Motor neuron (in vitro differentiated cells): Measurements from ENCODE around the gene GAMT. TPM values are rescaled to one million over a fixed set of nuclear protein-coding genes. Genes with fewer than 3 reads are reported as not detected.
A peak's percentile ranks its signal among the peaks of the same experiment; 100 is the strongest.

Experiments used
- ATAC-seq, 8 experiments: fragments of 200-7000 bp; cut with Tn5 transposase; replicated peaks in 6 of 8; 2 replicates each; pipeline ENCODE4 v1.8.0; 2021; ENCODE audit warnings: mild to moderate bottlenecking in 8 of 8, moderate library complexity in 8 of 8
- H3K27ac ChIP-seq, 2 donors: fragments of 250-450 bp; sonication (Bioruptor Pico); 2 replicates each; pipeline ENCODE4 v1.9.0; 2021; ENCODE audit warnings: antibody characterized with exemption in 2 of 2, mild to moderate bottlenecking in 2 of 2, moderate library complexity in 1 of 2
- H3K4me1 ChIP-seq, 2 donors: fragments of 250-450 bp; sonication (Bioruptor Pico); replicated peaks in 1 of 2; 2 replicates each; pipeline ENCODE4 v1.6.1; 2021; ENCODE audit warnings: antibody characterized with exemption in 2 of 2, mild to moderate bottlenecking in 2 of 2, moderate library complexity in 1 of 2
- H3K4me3 ChIP-seq, 5 donors: fragments of 250-450 bp; sonication (Bioruptor Pico); 2 replicates each; pipeline ENCODE4 v1.9.0; 2021; ENCODE audit warnings: antibody characterized with exemption in 5 of 5, mild to moderate bottlenecking in 5 of 5, moderate library complexity in 4 of 5
- WGBS, 10 experiments: fragments of 450-650 bp; shearing (Covaris generic); methylation state at CpG; one replicate each; pipeline ENCODE4 v1.0.0; 2022; 5-methylcytosine and 5-hydroxymethylcytosine counted together
- in situ Hi-C, 9 experiments: fragments of 400-800 bp; cut with MboI; loops; one replicate each; pipeline ENCODE4 v1.15.0; 2021; ENCODE audit warnings: low sequenced_read_pairs in 9 of 9, low pct_unique_long_range_greater_than_20kb in 2 of 9; ENCODE audit not compliant: unreplicated experiment in 9 of 9
- total RNA-seq, 8 experiments: library from RNA; unstranded; fragments of 300-600 nt; gene quantifications; 2 replicates each; pipeline versions ENCODE4 v1.2.3 to v1.2.4, GENCODE V29; 2022

Gene GAMT
- 10 to 100 TPM; 18.6 to 38.9 (median 27.6) TPM for total RNA-seq

DNA sequence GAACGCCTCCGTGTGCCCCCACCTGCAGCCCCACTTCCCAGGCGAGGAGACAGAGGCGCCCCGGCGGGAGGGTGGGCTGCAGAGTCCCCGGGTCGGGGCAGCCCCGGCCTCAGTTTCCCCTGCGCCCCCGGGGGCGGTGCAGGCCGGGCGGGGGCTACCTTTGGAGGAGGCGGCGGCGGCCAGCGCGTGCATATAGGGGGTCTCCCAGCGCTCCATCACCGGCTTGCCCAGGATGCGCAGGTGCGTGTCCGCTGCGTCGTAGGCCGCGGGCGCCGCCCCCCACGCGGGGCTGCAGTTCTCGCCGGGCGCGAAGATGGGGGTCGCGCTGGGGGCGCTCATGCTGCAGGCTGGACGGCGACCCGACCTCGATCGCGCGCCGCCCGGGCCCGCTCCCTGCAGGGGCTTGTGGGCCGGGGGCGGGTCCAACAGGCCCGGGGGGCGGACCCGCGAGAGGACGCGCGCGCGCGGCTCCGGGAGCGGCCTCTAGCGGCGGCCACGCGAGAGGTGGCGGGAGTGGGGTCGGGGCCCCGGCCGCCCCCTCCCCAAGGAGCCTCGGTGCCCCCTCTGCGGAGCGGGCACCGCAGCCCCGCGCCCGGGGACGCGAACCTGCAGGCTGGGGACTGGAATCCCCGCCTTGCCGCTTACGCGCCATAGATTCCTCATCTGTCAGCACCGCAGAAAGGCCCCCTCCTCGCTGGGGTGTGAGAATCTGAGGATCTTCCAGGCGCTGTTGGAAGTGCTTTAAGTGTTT is at the start of gene GAMT:
Gene GAMT (minus strand): TSS at position 405 of the 751 bp plus-strand sequence. CDS start 66 bp downstream, at position 339.
- peak; percentile 12 to 78 (median 67) for ATAC-seq
- in situ Hi-C loops, result no loop called here
- H3K27ac ChIP-seq, result peak within 1 kb of the TSS in 1 of 2 donors; percentile 12
- peak within 1 kb of the TSS; percentile 41 to 56 (median 51) for H3K4me3 ChIP-seq
- H3K4me1 ChIP-seq, result peaks cover 5 to 12% of the 10 kb centered on the region in 2 donors
- WGBS, 10 experiments, result 20% methylated on average over 1 of the region's 87 CpGs; no CpG with 5 or more reads in 9 of the 10 experiments

DNA sequence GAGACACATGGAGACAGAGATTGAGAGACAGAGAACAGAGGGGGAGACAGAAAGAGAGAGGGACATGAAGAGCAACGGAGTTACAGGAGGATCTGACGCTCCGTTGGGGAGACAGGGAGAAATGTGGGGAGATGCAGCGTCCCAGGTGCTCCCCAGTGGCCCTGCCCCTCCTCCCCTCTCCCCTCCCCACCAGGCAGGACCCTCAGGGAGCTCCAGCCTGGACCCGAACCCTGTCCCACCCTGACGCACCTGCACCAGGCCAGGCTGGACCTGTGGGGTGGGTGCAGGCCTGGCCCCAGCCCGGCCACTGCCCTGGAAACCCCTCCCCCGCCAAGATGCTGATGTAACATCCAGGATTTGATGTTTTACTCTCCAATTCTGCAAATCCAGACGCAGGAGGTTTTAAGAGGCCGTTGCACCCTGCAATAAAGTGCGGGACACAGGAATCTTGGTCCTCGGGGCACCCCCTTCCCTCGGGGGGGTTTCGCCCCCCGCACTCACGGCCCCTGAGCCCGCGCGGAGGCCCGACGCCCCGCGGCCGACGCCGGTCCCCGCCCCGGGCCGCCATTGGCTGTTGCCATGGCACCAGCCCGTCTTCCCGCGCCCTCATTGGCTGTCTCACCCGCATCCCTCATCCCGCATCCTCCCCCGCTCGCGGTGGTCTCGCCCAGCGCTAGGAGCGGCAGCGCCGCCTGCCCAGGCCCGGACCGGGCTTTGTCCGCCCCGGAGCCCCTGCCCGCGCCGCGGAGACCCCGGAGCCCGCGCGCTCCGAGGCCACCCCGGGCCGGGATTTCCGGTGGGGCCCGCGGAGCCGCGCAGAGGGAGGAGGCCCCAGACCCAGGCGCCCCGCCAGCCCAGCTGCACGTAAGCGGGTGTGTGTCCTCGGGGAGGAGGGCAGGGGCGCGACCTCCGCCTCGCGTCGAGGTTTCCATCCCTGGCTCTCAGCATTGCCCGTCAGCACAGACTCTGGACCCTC is 48.4 kb upstream of the GAMT start, which contains the start of gene APC2:
Gene APC2 (plus strand): TSS at position 655 of the 976 bp plus-strand sequence. CDS start 2,881 bp downstream, outside the sequence.
- in situ Hi-C loops, result no loop called here
- 0 to 20% (median 3%) methylated on average over 1 to 8 of the region's 74 CpGs; no CpG with 5 or more reads in 4 of the 10 experiments for WGBS, 10 experiments
- Histone ChIP-seq H3K4me1 (peaks cover 36 to 46% of the 10 kb centered on the region in 2 donors), H3K27ac (peak within 1 kb of the TSS; percentile 92 to 98), H3K4me3 (peak within 1 kb of the TSS; percentile 48 to 80 (median 65))
- ATAC-seq, result peak; percentile 12 to 62 (median 52)

DNA sequence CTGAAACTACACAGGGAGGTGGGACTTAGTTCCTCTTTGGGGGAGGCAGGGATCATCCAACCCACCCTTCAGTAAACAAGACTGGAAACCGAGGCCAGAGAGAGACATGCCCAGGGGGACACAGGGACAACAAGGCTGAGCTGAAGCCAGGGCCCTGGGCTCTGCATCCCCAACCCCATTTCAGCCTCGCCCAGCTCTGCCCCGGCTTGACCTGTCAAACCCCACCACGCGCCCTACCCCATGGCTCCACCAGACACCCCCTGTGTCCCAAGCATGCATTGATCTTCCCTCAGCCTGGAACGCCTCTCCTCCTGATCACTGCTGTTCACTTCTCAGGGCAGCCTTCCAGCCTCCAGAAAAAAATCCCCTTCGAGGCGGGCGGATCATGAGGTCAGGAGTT is 46.6 kb upstream of the GAMT start:
- Histone ChIP-seq H3K4me1 (peaks cover 25 to 35% of the 10 kb centered on the region in 2 donors), H3K4me3 (no peak overlapping the region), H3K27ac (no peak overlapping the region)
- no peak for ATAC-seq
- WGBS, 10 experiments, result 60 to 100% (median 87%) methylated on average over 1 to 4 of the region's 9 CpGs; no CpG with 5 or more reads in 5 of the 10 experiments
- in situ Hi-C loops, result no loop called here

DNA sequence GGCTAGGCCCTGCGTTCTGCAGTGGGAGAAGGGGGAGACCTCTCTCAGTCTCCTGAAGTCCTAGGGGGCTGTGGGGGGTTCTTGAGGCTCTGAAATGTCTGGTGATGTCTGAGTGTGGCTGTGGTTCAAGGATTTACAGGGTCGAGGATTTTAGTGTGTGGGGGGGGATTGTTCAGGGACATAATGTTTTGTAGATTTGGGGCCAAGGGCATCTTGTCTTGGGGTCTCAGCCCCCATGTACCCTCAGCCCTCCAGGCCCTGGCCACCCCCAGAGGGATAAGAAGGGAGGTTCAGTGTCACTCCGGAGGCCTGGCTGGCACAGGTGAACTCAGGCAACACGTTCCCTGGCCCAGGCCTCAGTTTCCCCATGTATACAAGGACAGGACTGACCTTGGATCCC is 46.2 kb upstream of the GAMT start:
- Histone ChIP-seq H3K4me1 (peaks cover 22 to 30% of the 10 kb centered on the region in 2 donors), H3K27ac (no peak overlapping the region), H3K4me3 (peak overlapping the region in 4 of 5 donors; percentile 50 to 80 (median 68))
- no peak for ATAC-seq
- in situ Hi-C loops, result no loop called here
- WGBS, 10 experiments, result 0 to 60% (median 20%) methylated on average over 1 to 2 of the region's 4 CpGs; no CpG with 5 or more reads in 5 of the 10 experiments

DNA sequence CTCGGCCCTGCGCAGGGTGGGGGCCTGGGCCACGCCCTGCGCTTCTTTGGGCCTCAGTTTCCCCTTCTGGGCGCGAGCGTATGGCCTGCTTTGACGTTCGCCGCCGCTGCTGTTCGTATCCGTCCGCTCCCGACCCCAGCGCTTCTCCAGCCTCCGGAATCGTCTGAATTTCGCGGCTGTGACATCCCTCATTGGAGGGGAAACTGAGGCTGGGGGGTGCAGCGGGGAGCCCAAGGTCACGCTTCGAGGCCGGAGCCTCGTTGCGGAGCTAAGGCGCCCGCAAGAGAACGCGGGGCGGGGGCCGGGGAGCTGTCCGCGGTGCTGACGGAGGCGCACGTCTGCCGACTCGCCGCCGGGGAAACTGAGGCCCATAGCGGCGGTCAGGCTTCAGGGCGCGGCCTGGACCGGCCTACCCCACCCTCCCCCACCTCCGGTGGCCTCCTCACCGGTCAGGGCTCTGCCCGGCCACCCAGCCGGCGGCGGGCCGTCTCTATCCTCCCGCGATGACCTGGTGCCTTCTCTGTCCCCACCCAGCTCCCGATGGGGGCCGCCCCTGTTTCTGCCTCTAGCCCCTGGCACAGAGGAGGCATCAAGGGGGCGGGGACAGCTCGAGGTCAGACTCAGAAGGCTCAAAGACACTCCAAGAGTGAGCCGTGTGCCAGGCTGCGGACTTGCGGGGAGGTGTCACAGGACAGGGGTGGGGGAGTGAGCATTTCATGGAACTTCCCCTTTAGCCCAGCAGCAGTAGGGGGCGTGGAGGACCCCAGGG is 45.6 kb upstream of the GAMT start:
- ATAC-seq, result no peak
- Histone ChIP-seq H3K4me3 (peak overlapping the region; percentile 42 to 80 (median 58)), H3K27ac (peak overlapping the region; percentile 79 to 92), H3K4me1 (peaks cover 22 to 26% of the 10 kb centered on the region in 2 donors)
- in situ Hi-C loops, result no loop called here
- 0% methylated on average over 1 of the region's 63 CpGs; no CpG with 5 or more reads in 9 of the 10 experiments for WGBS, 10 experiments

DNA sequence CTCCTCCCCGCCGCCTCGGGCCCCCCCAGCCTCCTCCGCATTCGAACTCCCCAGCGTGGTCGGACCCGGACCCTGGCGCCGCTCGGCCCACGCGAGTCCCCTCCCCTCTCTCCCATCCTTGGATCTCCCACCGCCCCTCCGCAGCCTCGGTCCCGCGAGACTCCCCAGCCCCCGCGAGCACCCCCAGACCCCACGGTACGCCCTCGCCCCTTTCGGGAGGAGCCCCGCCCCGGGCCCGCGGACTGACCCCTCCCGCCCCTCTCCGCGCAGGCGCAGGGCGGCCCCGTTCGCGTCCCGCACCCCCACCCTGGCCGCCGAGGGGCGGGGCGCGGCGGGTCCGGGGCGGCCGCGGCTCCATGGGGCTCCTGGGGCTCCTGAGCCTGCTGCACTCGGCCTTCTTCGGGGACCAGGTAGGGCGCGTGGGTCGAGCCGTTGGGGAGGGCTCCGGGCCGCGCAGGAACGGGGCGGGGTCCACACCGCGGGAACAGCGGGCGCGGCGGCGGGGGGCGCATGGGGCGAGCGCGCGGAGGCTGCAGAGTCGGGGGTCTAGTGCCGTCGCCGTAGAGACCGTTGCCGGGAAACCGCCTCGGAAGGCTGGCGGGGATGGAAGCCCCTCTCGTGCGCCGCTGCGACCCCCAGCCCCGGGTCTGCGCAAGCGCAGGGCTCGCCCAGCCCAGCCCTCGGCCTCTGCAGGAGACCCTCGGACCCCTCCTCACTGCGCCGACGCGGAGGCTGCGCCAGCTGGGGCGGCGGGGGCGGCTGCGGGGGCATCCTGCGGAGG is 44.8 kb upstream of the GAMT start:
- peak overlapping the region; percentile 79 to 92 for H3K27ac ChIP-seq
- in situ Hi-C loops, result no loop called here
- ATAC-seq, result peak in 7 of 8 experiments; percentile 5 to 62 (median 54)
- peaks cover 16 to 19% of the 10 kb centered on the region in 2 donors for H3K4me1 ChIP-seq
- peak overlapping the region; percentile 42 to 80 (median 58) for H3K4me3 ChIP-seq
- no CpG with 5 or more reads among the region's 99 CpGs for WGBS, 10 experiments

DNA sequence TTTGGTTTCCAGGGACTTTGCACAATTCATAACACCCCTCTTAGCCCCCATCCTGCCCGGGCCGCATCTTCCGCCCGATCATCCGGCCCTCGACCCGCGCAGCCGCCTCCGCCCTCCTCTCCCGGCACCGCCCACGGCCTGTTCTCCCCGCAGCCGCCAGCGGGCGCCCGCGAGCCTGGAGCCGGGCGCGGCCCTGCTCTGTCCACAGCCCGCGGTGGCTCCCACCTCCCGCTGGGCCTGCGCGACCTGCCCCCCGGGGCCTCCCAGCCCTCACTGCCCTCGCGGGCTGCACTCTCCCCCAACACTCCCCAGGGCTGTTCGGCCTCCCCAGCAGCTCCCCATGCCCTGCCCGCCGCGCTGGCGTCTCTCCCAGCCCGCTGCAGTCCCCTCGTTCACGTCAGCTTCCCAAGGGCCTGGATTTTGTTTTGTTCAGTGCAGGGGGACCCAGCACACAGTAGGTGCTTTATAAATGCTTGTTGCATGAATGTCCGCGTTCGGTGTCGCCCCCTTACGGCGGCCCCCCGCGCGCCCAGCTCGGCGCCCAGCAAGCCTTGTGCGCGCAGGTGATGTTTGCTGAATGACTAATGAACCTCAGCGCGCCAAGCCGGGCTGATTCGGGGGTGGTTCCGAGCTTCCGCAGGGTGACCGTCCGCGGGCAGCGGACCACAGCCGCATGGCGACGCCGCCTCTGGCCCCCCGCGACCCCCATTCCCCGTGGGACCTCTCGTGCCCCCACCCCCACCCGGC is 44.0 kb upstream of the GAMT start:
- Histone ChIP-seq H3K4me1 (peaks cover 12 to 14% of the 10 kb centered on the region in 2 donors), H3K4me3 (peak overlapping the region; percentile 42 to 80 (median 58)), H3K27ac (peak overlapping the region; percentile 79 to 92)
- in situ Hi-C loops, result no loop called here
- WGBS, 10 experiments, result 0% methylated on average over 9 of the region's 70 CpGs; no CpG with 5 or more reads in 9 of the 10 experiments
- ATAC-seq, result peak; percentile 57 to 74 (median 62)

DNA sequence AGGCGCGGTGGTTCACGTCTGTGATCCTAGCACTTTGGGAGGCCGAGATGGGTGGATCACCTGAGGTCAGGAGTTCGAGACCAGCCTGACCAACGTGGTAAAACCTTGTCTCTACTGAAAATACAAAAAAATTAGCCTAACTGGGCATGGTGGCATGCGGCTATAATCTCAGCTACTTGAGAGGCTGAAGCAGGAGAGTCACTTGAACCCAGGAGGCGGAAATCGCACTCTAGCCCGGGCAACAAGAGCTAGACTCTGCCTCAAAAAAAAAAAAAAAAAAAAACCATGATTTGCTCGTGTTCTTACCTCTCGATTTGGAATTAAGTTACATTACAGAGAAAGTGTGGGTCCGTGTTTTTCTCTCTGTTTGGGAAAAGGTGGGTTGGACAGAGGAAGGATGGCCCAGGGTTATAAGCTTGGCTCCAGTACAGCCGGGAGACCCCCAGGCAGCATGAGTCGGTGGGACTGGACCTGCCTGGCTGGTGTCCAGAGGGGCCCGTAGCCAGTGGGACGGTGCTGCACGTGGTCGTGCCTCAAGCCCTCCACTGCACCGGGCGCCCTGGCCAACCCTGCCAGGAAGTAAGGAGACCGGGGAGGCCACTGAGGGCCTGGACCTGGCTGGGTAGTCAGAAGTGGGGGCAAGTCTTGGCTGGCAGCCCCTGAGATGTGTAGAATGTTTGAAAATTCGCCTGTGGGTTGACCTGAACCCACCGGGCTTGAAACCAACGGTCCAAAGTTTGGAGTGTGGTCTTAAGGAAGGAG is 40.5 kb upstream of the GAMT start:
- H3K4me3 ChIP-seq, result no peak overlapping the region
- in situ Hi-C loops, result no loop called here
- WGBS, 10 experiments, result 76 to 100% (median 88%) methylated on average over 1 to 12 of the region's 25 CpGs; no CpG with 5 or more reads in 1 of the 10 experiments
- H3K27ac ChIP-seq, result no peak overlapping the region
- ATAC-seq, result no peak
- peaks cover 11 to 13% of the 10 kb centered on the region in 2 donors for H3K4me1 ChIP-seq

DNA sequence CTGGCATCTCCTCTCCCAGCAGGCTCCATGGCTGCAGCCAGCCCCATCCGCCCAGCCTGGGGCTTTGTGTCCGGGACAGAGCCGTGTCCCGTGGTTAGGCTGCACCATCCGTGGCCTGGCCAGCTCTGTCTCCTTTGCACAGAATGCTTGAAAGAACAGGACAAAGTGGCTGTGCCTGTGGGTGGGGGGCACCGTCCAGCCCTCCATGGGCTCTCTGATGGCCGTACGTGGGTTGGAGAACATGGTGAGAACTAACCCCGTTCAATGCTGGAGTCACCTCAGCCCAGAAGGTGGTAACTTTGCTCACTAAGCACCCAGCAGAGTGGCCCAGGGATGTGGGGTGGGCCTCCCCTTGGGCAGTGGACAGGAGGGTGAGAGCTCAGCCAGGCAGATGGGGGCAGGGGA is 39.7 kb upstream of the GAMT start:
- Histone ChIP-seq H3K4me1 (peaks cover 10 to 11% of the 10 kb centered on the region in 2 donors), H3K4me3 (no peak overlapping the region), H3K27ac (no peak overlapping the region)
- WGBS, 10 experiments, result 100% methylated on average over 1 to 2 of the region's 9 CpGs; no CpG with 5 or more reads in 7 of the 10 experiments
- no peak for ATAC-seq
- in situ Hi-C loops, result no loop called here

DNA sequence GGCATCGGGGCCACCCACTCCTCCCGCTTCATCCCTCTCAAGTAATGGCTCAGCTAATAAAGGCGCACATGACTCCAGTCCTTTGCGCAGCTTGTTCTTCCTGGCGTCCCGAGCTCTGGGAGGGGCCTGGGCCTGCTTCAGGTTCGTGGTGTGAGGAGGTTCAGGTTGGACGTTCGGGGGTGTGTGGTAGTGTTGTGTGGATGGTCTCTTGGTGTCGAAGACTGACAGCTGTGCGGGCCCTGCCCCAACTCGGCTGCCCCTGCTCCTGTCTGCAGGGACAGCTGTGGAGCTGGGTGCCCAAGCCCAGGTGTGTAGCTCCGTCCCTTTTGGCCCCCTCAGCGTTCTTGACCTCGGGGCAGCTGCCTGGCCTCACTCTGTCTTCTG is 39.1 kb upstream of the GAMT start:
- Histone ChIP-seq H3K4me1 (peaks cover 10 to 11% of the 10 kb centered on the region in 2 donors), H3K27ac (no peak overlapping the region), H3K4me3 (no peak overlapping the region)
- no peak for ATAC-seq
- in situ Hi-C loops, result no loop called here
- 80% methylated on average over 2 of the region's 15 CpGs; no CpG with 5 or more reads in 9 of the 10 experiments for WGBS, 10 experiments
